HCT116 (cell line): Measurements from ENCODE around the gene IQGAP3. TPM values are rescaled to one million over a fixed set of nuclear protein-coding genes. Genes with fewer than 3 reads are reported as not detected.

ENCODE experiments used
- ATAC-seq: fragments of 200-7000 bp; cut with Tn5 transposase; 2 replicates; pipeline ENCODE4 v1.9.1; 2020; ENCODE audit warnings: mild to moderate bottlenecking, moderate library complexity
- BruUV-seq: library from RNA; stranded (reverse); fragments of 400-500 nt; replicated peaks from 2 replicates; lab custom pipeline; 2021; lab: Mats Ljungman, UMichigan
- CTCF ChIA-PET: fragments of 300-600 bp; sonication (Branson Sonifier 250); formaldehyde crosslinking; loops from one replicate; lab custom pipeline; 2021; ENCODE audit warnings: antibody characterized with exemption; lab: Charles Lee
- POLR2A ChIA-PET: fragments of 300-600, 350-600 bp; sonication (Branson Sonifier 250); formaldehyde crosslinking; loops from one replicate; lab custom pipeline; 2021; ENCODE audit warnings: antibody characterized with exemption; lab: Charles Lee
- RAD21 ChIA-PET, 2 experiments: fragments of 300-600 bp; sonication (Branson Sonifier 250); formaldehyde crosslinking; loops; one replicate each; lab custom pipeline; 2023; ENCODE audit warnings: low total read pairs in 2 of 2; ENCODE audit not compliant: uncharacterized antibody in 2 of 2, unreplicated experiment in 2 of 2, low non-redundant PET in 1 of 2; lab: Charles Lee
- DNase-seq: peaks from one replicate; pipeline ENCODE4 v3.0.0-alpha.2; 2010; ENCODE audit warnings: low read depth, low spot score
- H2AFZ ChIP-seq: fragments of 200-600 bp; shearing (Covaris generic), sonication (generic); 2 replicates; pipeline ENCODE4 v1.6.1; 2017; ENCODE audit warnings: low read depth, mixed run types, mixed read lengths, antibody characterized with exemption, low read length; ENCODE audit not compliant: poor library complexity, severe bottlenecking
- H3K27ac ChIP-seq: 2 replicates; pipeline ENCODE4 v1.5.1; 2012; ENCODE audit warnings: low read depth, low read length
- H3K27me3 ChIP-seq: fragments of 200-600 bp; sonication (generic); 2 replicates; pipeline ENCODE4 v1.6.1; 2016; ENCODE audit warnings: mixed run types, low read length, mixed read lengths; ENCODE audit not compliant: insufficient read depth
- H3K36me3 ChIP-seq, 2 experiments: fragments of 200-500 bp in 1 of 2; fragments of 200-600 bp in 1 of 2; sonication (Bioruptor generic) in 1 of 2; sonication (generic) in 1 of 2; 2 replicates each; pipeline versions ENCODE4 v1.5.1 to v1.6.1; 2014 to 2016; ENCODE audit warnings: low read length in 2 of 2, inconsistent platforms in 1 of 2, mixed read lengths in 1 of 2, mixed run types in 1 of 2; ENCODE audit not compliant: insufficient read depth in 2 of 2, control insufficient read depth in 1 of 2
- H3K4me1 ChIP-seq, 2 experiments: fragments of 200-600 bp in 1 of 2; sonication (generic) in 1 of 2; 2 replicates each; pipeline versions ENCODE4 v1.5.1 to v1.6.1; 2012 to 2017; ENCODE audit warnings: low read length in 2 of 2, inconsistent platforms in 1 of 2, mild to moderate bottlenecking in 1 of 2, mixed read lengths in 1 of 2, mixed run types in 1 of 2, moderate library complexity in 1 of 2; ENCODE audit not compliant: insufficient read depth in 2 of 2, control insufficient read depth in 1 of 2
- H3K4me2 ChIP-seq: fragments of 200-600 bp; sonication (generic); 2 replicates; pipeline ENCODE4 v1.6.1; 2017; ENCODE audit warnings: mixed run types, low read length, mixed read lengths
- H3K4me3 ChIP-seq, 2 experiments: fragments of 200-600 bp in 1 of 2; sonication (generic) in 1 of 2; replicated peaks in 1 of 2; 2 replicates each; pipeline ENCODE4 v1.5.1; 2011 to 2016; ENCODE audit warnings: low read length in 2 of 2, control low read depth in 1 of 2, low read depth in 1 of 2, mild to moderate bottlenecking in 1 of 2, mixed read lengths in 1 of 2, mixed run types in 1 of 2
- H3K79me2 ChIP-seq: fragments of 200-600 bp; sonication (generic); 2 replicates; pipeline ENCODE4 v1.6.1; 2017; ENCODE audit warnings: mild to moderate bottlenecking, mixed run types, low read length, moderate library complexity, mixed read lengths; ENCODE audit not compliant: insufficient read depth
- H3K9ac ChIP-seq: fragments of 200-600 bp; sonication (generic); 2 replicates; pipeline ENCODE4 v1.6.1; 2016; ENCODE audit warnings: low read length, mixed read lengths
- H3K9me2 ChIP-seq: fragments of 200-600 bp; sonication (generic), shearing (Covaris generic); 2 replicates; pipeline ENCODE4 v1.6.1; 2017; ENCODE audit warnings: mixed run types, mild to moderate bottlenecking, moderate library complexity; ENCODE audit not compliant: insufficient read depth
- H3K9me3 ChIP-seq, 2 experiments: fragments of 200-500 bp in 1 of 2; fragments of 200-600 bp in 1 of 2; sonication (Bioruptor generic) in 1 of 2; sonication (generic) in 1 of 2; 2 replicates each; pipeline ENCODE4 v1.6.1; 2014 to 2017; ENCODE audit warnings: low read length in 2 of 2, mixed read lengths in 2 of 2, inconsistent platforms in 1 of 2, low read depth in 1 of 2, mild to moderate bottlenecking in 1 of 2, mixed run types in 1 of 2, moderate library complexity in 1 of 2; ENCODE audit not compliant: control insufficient read depth in 1 of 2, insufficient read depth in 1 of 2
- H4K20me1 ChIP-seq: fragments of 200-600 bp; sonication (generic), shearing (Covaris generic); 2 replicates; pipeline ENCODE4 v1.6.1; 2017; ENCODE audit warnings: mixed run types, mild to moderate bottlenecking, moderate library complexity; ENCODE audit not compliant: insufficient read depth
- ATF3 ChIP-seq: IDR thresholded peaks from 2 replicates; pipeline ENCODE4 v1.6.1; 2012
- EZH2 ChIP-seq: fragments of 200-600 bp; sonication (generic); IDR thresholded peaks from 2 replicates; pipeline ENCODE4 v1.6.1; 2017; ENCODE audit warnings: antibody characterized with exemption, mixed run types
- REST ChIP-seq: IDR thresholded peaks from 2 replicates; pipeline ENCODE4 v1.6.1; 2012; ENCODE audit warnings: low read depth
- SRF ChIP-seq: IDR thresholded peaks from 2 replicates; pipeline ENCODE4 v1.6.1; 2012; ENCODE audit warnings: low read depth
- intact Hi-C: fragments of 100-400 bp; cut with micrococcal nuclease; formaldehyde crosslinking; loops from 2 replicates; pipeline ENCODE4 v1.10.0; 2022
- total RNA-seq: library from RNA; stranded (reverse); gene quantifications from one replicate; pipeline ENCODE4 v1.2.1, GENCODE V29; 2021; ENCODE audit not compliant: unreplicated experiment

Gene IQGAP3
- total RNA-seq, 1 experiment from 2014 or later: 38.8 TPM

GRCh38 chr1:156487862-156488261 lies 84.5 kb downstream of the IQGAP3 start:
- no peak overlapping the region for H3K9ac ChIP-seq
- intact Hi-C loops: no loop called here
- no TSS peak for BruUV-seq
- H3K9me3 ChIP-seq: no peaks in the 10 kb centered on the region
- peaks cover 40 to 52% of the 10 kb centered on the region in 2 experiments for H3K4me1 ChIP-seq
- H3K27ac ChIP-seq: no peak overlapping the region
- POLR2A ChIA-PET: no interaction called here
- ATAC-seq (no peak), DNase-seq (no peak)
- peaks cover 0 to under 1% of the 10 kb centered on the region in 2 experiments; a peak in 1 of 4 replicates for H3K36me3 ChIP-seq
- H4K20me1 ChIP-seq: no peaks in the 10 kb centered on the region; the same call in 1 of the 2 replicates
- no peak overlapping the region for H2AFZ ChIP-seq
- CTCF ChIA-PET: no interaction called here
- TF ChIP-seq SRF (no peak), REST (no peak), EZH2 (no peak), ATF3 (no peak)
- RAD21 ChIA-PET: no interaction called here
- peak overlapping the region; percentile 15; the same call in 1 of the 2 replicates for H3K4me2 ChIP-seq
- no peak overlapping the region for H3K4me3 ChIP-seq
- no peaks in the 10 kb centered on the region for H3K27me3 ChIP-seq
- H3K9me2 ChIP-seq: no peaks in the 10 kb centered on the region
- H3K79me2 ChIP-seq: peaks cover 92% of the 10 kb centered on the region
